GM21717 (cell line): Measurements from ENCODE around the gene DDX25.

Experiments used
- ATAC-seq: cut with Tn5 transposase; IDR thresholded peaks from one replicate; pipeline ENCODE4 v1.9.1; 2021; ENCODE audit warnings: mild to moderate bottlenecking, moderate library complexity; ENCODE audit not compliant: unreplicated experiment

The DDX25 gene

GRCh38 chr11:125948278-125949051, 44.2 kb downstream of the DDX25 start:
- ATAC-seq = no peak

- ATAC-seq = no peak
Measured at GRCh38 chr11:125949271-125950177, 45.2 kb downstream of the DDX25 start.

GRCh38 chr11:125950178-125950490, 45.8 kb downstream of the DDX25 start:
- ATAC-seq = no peak

- no peak for ATAC-seq
Measured at GRCh38 chr11:125950696-125951651, 46.7 kb downstream of the DDX25 start.

GRCh38 chr11:125951731-125952130, 47.4 kb downstream of the DDX25 start:
- ATAC-seq = no peak

- no peak for ATAC-seq
Measured at GRCh38 chr11:125952559-125952958, 48.3 kb downstream of the DDX25 start.

- ATAC-seq = no peak
Measured at GRCh38 chr11:125952973-125953372, 48.7 kb downstream of the DDX25 start.

- ATAC-seq = no peak
Measured at GRCh38 chr11:125953401-125953935, 49.2 kb downstream of the DDX25 start.

GRCh38 chr11:125954123-125954944, 50.0 kb downstream of the DDX25 start:
- no peak for ATAC-seq

GRCh38 chr11:125954945-125955640, 50.8 kb downstream of the DDX25 start:
- no peak for ATAC-seq

GRCh38 chr11:125955856-125956255, 51.5 kb downstream of the DDX25 start:
- ATAC-seq = no peak

GRCh38 chr11:125956391-125957134, 52.3 kb downstream of the DDX25 start:
- no peak for ATAC-seq

- ATAC-seq = no peak
Measured at GRCh38 chr11:125957618-125958332, 53.5 kb downstream of the DDX25 start.

- ATAC-seq = no peak
Measured at GRCh38 chr11:125958872-125959400, 54.6 kb downstream of the DDX25 start.

- ATAC-seq = no peak
Measured at GRCh38 chr11:125959511-125959910, 55.2 kb downstream of the DDX25 start.

GRCh38 chr11:125959931-125960330, 55.6 kb downstream of the DDX25 start:
- no peak for ATAC-seq

GRCh38 chr11:125960771-125961170, 56.5 kb downstream of the DDX25 start:
- ATAC-seq = no peak

- no peak for ATAC-seq
Measured at GRCh38 chr11:125967515-125967914, 63.2 kb downstream of the DDX25 start.
